RWPE1 (cell line): ENCODE measurements around the gene MVD.

ENCODE experiments used
- CTCF ChIA-PET: fragments of 350-600 bp; sonication (Branson Sonifier 250); formaldehyde crosslinking; extraction: SDS; loops from one replicate; lab custom pipeline; 2021; lab: Yijun Ruan, JAX
- POLR2A ChIA-PET: fragments of 400-600 bp; formaldehyde crosslinking; extraction: SDS; loops from one replicate; lab custom pipeline; 2020; ENCODE audit warnings: antibody characterized with exemption; ENCODE audit not compliant: low non-redundant PET; lab: Yijun Ruan, JAX
- DNase-seq: peaks from one replicate; pipeline ENCODE4 v3.0.0; 2012; ENCODE audit warnings: low spot score
- H3K27ac ChIP-seq: fragments of 450-650 bp; 2 replicates; pipeline ENCODE4 v1.5.1; 2017
- TF ChIP-seq, protein P1 (sequence below): fragments of 450-650 bp; conservative IDR thresholded peaks from 2 replicates; pipeline ENCODE4 v1.5.1; 2017; ENCODE audit warnings: low read depth, mild to moderate bottlenecking

The MVD gene

GRCh38 chr16:88706229-88706964 is 43.5 kb upstream of the MVD start, which contains the start of the genes CTU2 and RNF166:
CTU2 (plus strand) TSS chr16:88706503; CDS start chr16:88706531, 28 bp downstream.
RNF166 (minus strand) TSS chr16:88706408; CDS start chr16:88706325, 83 bp downstream.
- ChIA-PET CTCF (interaction anchor here (1.1 kb wide), 1 partner anchor 31 kb away, joined by 3 read pairs; no protein-coding TSS in a partner anchor), POLR2A (no interaction called here)
- H3K27ac ChIP-seq, result peak within 1 kb of the TSS; percentile 67
- peak; percentile 92 for DNase-seq
- TF ChIP-seq, protein P1, sequence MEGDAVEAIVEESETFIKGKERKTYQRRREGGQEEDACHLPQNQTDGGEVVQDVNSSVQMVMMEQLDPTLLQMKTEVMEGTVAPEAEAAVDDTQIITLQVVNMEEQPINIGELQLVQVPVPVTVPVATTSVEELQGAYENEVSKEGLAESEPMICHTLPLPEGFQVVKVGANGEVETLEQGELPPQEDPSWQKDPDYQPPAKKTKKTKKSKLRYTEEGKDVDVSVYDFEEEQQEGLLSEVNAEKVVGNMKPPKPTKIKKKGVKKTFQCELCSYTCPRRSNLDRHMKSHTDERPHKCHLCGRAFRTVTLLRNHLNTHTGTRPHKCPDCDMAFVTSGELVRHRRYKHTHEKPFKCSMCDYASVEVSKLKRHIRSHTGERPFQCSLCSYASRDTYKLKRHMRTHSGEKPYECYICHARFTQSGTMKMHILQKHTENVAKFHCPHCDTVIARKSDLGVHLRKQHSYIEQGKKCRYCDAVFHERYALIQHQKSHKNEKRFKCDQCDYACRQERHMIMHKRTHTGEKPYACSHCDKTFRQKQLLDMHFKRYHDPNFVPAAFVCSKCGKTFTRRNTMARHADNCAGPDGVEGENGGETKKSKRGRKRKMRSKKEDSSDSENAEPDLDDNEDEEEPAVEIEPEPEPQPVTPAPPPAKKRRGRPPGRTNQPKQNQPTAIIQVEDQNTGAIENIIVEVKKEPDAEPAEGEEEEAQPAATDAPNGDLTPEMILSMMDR, result no peak

GRCh38 chr16:88705801-88706228 is 42.9 kb upstream of the MVD start:
- ChIA-PET POLR2A (no interaction called here), CTCF (interaction anchor here (1.1 kb wide), 1 partner anchor 31 kb away, joined by 3 read pairs; no protein-coding TSS in a partner anchor)
- TF ChIP-seq, protein P1, result no peak
- peak overlapping the region; percentile 67 for H3K27ac ChIP-seq
- DNase-seq, result no peak

DNA sequence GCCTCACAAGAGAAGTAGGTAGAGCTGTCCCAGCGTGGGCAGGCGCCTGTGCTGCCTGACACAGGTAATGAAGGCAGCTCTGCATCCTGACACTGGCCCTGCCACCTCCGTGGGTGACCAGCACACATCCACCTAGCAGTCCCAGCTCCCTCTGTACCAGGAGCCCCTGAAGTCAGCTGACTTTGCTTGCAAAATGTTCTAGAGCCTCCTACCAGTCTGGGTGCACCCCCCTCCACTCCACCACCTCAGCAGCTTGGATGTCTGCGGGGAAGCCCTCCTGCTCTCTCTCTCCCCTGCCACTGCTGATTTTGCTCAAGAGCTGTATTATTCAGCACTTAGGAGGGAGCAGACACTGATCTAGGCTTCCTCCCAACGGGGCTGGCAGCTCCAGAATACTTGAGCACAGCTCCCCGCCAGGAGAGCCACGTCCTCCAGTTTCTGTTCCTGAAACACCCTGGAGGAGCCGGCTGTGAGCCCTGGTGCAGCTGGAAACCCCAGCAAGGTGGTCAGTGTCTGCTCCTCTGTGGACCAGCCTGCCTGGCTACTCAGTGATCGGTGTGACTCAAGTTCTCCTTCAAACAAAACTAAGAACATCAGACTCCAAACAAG is 42.3 kb upstream of the MVD start:
- H3K27ac ChIP-seq, result peak overlapping the region; percentile 67
- ChIA-PET POLR2A (no interaction called here), CTCF (interaction anchor here (0.6 kb wide), 1 partner anchor 33 kb away, joined by 5 read pairs; no protein-coding TSS in a partner anchor)
- DNase-seq, result no peak
- TF ChIP-seq, protein P1, result no peak

DNA sequence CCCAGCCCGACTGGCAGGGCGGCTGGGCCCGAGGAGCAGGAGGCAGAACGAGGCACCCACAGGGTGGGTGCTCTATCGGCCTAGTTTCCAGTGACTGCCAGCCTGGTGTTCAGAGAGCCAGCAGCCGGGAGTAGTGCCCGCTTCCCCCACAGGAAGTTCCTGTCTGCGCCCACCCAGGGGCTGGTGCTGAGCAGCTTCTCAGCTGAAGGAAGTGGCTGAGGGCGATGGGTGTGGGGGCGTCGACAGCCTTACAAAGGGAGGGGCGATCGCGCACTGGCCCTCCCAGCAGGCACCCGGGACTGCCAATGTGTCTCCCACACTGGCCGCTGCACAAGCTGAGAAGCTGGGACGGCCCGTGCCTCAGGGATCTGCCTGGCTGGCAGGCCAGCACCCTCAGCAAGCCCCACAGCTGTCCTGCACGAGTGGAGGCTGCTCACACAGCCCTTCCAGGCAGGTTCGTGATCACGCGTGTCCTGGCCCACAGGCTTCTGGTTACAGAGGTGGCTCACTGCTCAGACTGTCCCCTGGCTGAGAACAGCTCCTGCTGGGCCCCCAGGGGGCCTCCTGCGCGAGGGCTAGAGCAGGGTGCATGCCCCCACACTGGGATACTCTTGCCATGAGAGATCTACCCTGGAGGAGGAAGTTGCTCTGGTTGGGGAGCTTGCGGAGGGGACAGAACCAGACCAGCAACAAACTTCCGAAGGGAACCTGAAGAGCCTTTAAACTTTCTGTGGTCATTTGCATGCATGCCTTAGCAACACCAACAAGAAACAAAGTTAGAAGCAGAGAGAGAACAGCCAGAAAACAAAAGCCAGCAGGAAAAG is 40.8 kb upstream of the MVD start:
- no peak for DNase-seq
- TF ChIP-seq, protein P1, result no peak
- CTCF ChIA-PET, result no interaction called here
- POLR2A ChIA-PET, result interaction anchor here (0.6 kb wide), 1 partner anchor 29 kb away, joined by 3 read pairs; no protein-coding TSS in a partner anchor
- H3K27ac ChIP-seq, result peak overlapping the region; percentile 15; the same call in 1 of the 2 replicates

DNA sequence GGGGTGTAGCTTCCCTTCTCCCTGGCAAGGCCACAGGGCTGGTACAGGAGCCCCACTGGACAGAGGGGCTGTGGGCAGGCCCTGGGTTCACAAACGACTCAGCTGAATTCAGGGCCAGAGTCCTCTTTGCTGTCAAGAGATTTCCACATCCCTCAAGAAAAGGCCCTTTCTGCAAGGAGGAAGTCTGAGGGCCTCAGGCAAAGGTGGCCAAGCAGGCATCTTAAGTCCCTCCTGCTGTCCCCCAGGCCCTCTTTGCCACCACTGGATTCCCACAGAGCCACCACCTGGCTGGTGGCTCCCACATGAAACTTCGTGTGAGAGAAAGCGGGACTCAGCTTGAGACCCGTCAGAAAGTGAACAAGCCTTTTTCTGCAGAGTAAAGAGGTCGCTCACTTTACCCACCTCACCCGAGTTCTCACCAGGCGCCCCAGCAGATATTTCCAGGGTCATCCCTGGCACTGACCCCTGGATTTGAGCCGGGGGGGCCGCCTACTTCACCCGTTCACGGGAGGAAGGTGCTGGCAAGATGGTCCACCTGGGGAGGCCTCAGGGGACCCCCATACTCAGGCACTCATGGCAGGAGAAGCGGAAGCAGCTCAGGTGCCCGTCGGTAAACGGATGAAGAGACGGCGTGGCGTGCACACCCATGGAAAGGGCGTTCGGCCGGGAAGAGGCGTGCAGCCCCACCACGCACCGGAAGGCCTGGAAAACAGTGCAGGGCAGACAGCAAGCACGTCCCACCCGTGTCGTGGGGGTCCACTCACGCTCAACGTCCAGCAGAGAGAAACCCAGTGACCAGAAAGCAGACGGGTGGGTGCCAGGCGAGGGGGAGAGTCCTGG is 39.7 kb upstream of the MVD start:
- ChIA-PET POLR2A (no interaction called here), CTCF (interaction anchor here (1.1 kb wide), 1 partner anchor 22 kb away, joined by 4 read pairs; no protein-coding TSS in a partner anchor)
- no peak for DNase-seq
- TF ChIP-seq, protein P1, result no peak
- H3K27ac ChIP-seq, result peak overlapping the region; percentile 15
